Tongue (tissue), 2 donors: ENCODE results near the gene CAMTA1. TPM values are rescaled to one million over a fixed set of nuclear protein-coding genes. Genes with fewer than 3 reads are reported as not detected.

Experiments used
- DNase-seq: peaks from one replicate; pipeline ENCODE4 v3.0.0-alpha.2; 2015
- total RNA-seq: library from RNA; depleted of rRNA; stranded (reverse); fragments of >200 nt; gene quantifications from one replicate; pipeline ENCODE4 v1.2.3, GENCODE V29; 2014

CAMTA1 gene
- total RNA-seq, 1 donor from 2014 or later = 60.6 TPM

GRCh38 chr1:7560601-7561181 lies 775.4 kb downstream of the CAMTA1 start:
- DNase-seq = no peak

GRCh38 chr1:7561331-7561921 lies 776.2 kb downstream of the CAMTA1 start:
- no peak for DNase-seq

- DNase-seq = no peak
Measured at GRCh38 chr1:7561936-7562728, 776.9 kb downstream of the CAMTA1 start.

GRCh38 chr1:7562729-7563605 lies 777.7 kb downstream of the CAMTA1 start:
- DNase-seq = no peak

- DNase-seq = no peak
Measured at GRCh38 chr1:7564137-7564536, 778.9 kb downstream of the CAMTA1 start.

- DNase-seq = no peak
Measured at GRCh38 chr1:7565099-7565750, 780.0 kb downstream of the CAMTA1 start.

- no peak for DNase-seq
Measured at GRCh38 chr1:7566417-7567375, 781.4 kb downstream of the CAMTA1 start.

- no peak for DNase-seq
Measured at GRCh38 chr1:7567376-7567775, 782.1 kb downstream of the CAMTA1 start.

- no peak for DNase-seq
Measured at GRCh38 chr1:7568053-7568452, 782.8 kb downstream of the CAMTA1 start.

- DNase-seq = no peak
Measured at GRCh38 chr1:7568901-7569524, 783.8 kb downstream of the CAMTA1 start.

- no peak for DNase-seq
Measured at GRCh38 chr1:7570311-7570710, 785.1 kb downstream of the CAMTA1 start.

- no peak for DNase-seq
Measured at GRCh38 chr1:7572654-7573152, 787.4 kb downstream of the CAMTA1 start.

- DNase-seq = no peak
Measured at GRCh38 chr1:7573481-7573880, 788.2 kb downstream of the CAMTA1 start.

- peak; percentile 68 for DNase-seq
Measured at GRCh38 chr1:7574121-7575040, 789.1 kb downstream of the CAMTA1 start.

- DNase-seq = no peak
Measured at GRCh38 chr1:7575041-7575400, 789.8 kb downstream of the CAMTA1 start.

- no peak for DNase-seq
Measured at GRCh38 chr1:7576946-7577657, 791.8 kb downstream of the CAMTA1 start.

GRCh38 chr1:7578206-7578605 lies 793.0 kb downstream of the CAMTA1 start:
- DNase-seq = no peak

GRCh38 chr1:7579016-7579415 lies 793.8 kb downstream of the CAMTA1 start:
- DNase-seq = no peak
